GM18951 (cell line): ENCODE results near the gene ZNF627.
A peak's percentile ranks its signal among the peaks of the same experiment; 100 is the strongest.
"Not testable (repeated sequence)": the region's sequence is repeated elsewhere in the genome, so short reads cannot be mapped to it uniquely, and the experiment has no call there.

Experiments used
- POLR2A ChIP-seq: IDR thresholded peaks from 4 replicates; pipeline ENCODE4 v1.6.1; 2011; ENCODE audit warnings: mild to moderate bottlenecking; ENCODE audit not compliant: insufficient read length, insufficient read depth; ENCODE audit errors: extremely low read depth
- in situ Hi-C: fragments of 300-500 bp; cut with MboI; formaldehyde crosslinking; loops from one replicate; pipeline ENCODE4 v1.12.0; 2022; ENCODE audit warnings: low sequenced_read_pairs, mixed read lengths, inconsistent platforms; ENCODE audit not compliant: unreplicated experiment

ZNF627 gene

DNA sequence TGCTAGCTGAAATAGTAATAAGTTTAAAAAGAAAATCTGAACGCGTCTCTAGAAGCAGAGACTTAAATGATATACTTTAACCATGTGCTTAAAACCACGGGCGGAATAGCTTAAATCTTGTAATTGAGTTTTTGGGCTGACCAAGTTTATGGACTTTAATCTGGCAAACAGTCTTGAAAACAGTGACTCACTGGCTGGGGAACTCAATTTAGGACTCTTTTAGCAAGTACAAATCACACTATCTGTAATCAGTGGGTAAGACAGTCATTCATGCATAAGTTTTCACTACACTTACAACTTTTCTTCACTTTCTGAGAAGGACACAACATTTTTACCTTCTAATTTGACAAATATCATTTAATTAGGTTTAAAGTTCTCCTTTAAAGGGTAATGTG is 26.8 kb downstream of the ZNF627 start:
- no peak for TF ChIP-seq POLR2A
- in situ Hi-C loops = no loop called here

DNA sequence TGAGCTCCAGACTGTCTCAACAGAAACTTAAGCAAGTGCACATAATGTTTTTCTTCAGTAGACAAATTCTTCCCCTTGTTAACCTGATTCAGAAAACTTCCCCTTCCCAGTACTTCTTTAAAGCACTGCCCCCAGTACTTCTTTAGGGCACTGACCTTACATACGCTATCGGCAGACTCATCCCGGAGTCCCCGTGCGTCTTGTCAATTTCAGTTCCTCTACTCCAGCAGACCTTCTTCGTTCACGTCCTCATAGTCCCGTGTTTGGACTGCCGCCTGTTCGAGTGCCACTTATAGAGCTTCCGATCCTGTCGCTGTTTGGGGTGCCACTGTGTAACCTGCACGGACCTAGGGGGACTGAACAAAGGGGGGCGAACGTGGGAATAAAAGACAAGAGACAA is 29.0 kb downstream of the ZNF627 start:
- in situ Hi-C loops = no loop called here
- TF ChIP-seq POLR2A = no peak

DNA sequence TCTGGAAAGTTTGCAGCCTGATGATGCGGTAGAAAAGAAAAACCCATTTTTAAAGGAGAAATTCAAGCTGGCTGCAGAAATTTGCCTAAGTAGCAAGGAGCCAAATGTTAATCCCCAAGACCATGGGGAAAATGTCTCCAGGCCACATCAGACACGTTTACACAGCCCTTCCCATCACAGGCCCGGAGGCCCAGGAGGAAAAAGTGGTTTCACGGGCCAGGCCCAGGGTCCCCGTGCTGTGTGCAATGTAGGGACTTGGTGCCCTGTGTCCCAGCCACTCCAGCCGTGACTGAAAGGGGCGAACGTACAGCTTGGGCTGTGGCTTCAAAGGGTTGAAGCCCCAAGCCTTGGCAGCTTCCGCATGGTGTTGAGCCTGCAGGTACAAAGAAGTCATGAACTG is 35.9 kb downstream of the ZNF627 start:
- in situ Hi-C loops = no loop called here
- TF ChIP-seq POLR2A = no peak

DNA sequence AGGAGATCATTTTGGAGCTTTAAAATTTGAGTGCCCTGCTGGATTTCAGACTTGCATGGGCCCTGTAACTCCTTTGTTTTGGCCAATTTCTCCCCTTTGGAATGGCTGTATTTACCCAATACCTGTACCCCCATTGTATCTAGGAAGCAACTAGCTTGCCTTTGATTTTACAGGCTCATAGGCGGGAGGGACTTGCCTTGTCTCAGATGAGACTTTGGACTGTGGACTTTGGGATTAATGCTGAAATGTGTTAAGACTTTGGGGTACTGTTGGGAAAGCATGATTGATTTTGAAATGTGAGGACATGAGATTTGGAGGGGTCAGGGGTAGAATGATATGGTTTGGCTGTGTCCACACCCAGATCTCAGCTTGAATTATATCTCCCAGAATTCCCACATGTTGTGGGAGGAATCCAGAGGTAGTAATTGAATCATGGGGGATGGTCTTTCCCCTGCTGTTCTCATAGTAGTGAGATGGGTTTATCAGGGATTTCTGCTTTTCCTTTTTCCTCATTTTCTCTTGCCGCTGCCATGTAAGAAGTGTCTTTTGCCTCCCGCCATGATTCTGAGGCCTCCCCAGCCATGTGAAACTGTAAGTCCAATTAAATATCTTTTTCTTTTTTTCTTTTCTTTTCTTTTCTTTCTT is 36.9 kb downstream of the ZNF627 start:
- in situ Hi-C loops = not testable (repeated sequence)

DNA sequence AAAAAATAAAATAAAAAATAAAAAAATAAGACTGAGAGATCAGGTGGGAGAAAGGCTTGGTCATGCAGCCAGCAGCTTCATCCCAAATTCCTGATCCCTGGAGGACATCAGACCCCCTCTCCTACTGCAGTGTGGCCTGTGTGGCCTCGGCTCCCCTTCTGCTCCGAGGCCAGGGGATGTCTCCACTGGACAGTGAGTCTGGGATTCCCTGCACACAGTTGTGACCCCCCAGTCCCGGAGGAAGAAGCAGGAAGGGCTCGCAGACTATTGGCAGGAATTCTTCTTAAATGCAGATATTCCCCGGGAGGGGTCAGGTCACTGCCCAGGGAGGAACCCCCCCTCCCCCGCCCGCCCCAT is 41.9 kb downstream of the ZNF627 start:
- no peak for TF ChIP-seq POLR2A
- in situ Hi-C loops = no loop called here

DNA sequence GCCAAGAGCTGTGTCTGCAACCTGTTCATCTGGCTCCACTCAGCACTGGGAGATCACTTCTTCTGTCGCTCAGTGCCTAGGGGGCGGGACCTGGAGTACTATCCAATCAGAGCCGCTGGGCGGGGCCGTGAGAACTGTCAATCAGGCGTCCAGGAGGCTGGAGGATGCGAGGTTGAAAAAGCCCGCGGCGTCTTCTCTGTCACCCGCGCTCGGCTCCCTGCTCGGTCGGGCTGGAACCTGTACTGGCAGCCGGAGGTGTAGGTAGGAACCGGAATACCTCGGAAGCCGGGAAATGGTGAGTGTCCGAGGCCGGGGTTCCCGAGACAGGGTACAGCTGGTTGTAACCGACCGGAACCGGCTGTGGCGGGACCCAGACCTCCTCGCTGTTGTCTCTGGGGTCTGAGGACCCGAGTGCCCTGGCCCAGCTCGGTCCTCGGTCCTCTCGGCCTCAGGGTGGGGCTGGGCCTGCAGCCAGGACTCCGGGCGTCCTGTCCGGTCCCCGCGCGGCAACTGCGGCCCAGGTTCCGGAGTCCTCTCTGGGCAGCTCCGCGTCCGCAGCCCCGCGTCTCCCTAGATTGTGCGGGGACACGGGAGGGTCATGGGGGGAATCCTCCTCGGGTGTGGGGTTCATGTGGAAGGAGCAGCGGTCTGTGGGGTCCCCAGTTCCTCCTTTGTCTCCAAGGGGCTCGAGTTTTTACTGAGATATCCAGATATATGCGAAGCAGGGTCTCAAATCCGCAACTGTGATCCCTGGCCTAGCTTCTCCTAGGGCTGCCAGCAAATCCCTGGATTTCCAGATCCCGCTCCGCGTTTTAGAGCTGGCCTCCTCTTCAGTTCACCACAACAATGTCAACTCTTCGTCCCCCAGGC is 42.6 kb downstream of the ZNF627 start:
- TF ChIP-seq POLR2A = peak; percentile 71
- in situ Hi-C loops = no loop called here

DNA sequence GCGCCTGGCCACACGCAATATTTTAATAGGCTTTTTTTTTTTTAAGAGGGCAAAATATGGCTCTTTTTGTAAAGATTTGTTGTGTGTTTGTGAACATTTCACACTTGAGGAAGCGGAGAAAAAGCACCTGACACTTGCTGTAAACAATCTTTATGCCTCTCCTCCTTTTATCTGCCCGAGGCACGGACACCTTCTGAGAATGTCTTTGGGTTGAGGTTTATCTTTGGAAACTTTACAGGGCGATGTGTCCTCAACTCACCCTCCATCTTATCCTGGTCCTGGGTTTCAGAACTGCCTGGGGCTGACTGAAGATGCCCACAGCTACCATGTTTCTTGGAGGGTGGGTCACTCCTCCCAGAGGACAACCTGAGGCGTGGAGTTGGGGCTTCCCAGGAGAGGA is 44.0 kb downstream of the ZNF627 start:
- in situ Hi-C loops = no loop called here
- TF ChIP-seq POLR2A = no peak

DNA sequence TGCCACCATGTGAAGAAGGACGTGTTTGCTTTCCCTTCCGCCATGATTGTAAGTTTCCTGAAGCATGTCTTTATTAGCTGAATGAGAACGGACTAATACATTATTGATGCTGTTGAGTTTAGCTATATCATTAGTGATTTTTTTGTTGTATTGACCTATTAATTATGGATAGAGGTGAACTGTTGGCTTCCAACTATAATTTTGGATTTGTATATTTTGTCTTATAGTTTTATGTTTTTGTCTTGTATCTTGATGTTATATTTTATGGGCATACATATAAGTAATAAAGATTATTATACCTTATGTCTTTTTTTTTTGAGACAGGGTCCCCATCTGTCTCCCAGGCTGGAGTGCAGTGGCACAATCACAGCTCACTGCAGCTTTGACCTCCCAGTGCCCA is 45.6 kb downstream of the ZNF627 start:
- in situ Hi-C loops = no loop called here
- no peak for TF ChIP-seq POLR2A

DNA sequence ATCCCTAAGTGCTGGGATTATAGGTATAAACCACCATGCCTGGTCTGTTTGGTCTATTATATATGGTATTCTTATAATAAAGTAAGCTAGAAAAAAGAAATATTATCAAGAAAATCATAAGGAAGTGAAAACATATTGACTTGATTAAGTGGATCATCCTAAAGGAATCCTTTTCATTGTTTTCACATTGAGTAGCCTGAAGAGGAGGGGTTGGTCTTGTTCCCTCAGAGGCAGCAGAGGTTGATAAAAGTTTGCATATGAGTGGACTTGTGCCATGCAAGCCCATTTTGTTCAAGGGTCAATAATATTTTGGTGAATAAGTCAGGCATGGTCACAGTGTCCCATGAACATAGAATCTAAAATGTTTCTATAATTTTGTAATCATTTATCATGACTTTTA is 52.7 kb downstream of the ZNF627 start:
- TF ChIP-seq POLR2A = no peak
- in situ Hi-C loops = no loop called here

DNA sequence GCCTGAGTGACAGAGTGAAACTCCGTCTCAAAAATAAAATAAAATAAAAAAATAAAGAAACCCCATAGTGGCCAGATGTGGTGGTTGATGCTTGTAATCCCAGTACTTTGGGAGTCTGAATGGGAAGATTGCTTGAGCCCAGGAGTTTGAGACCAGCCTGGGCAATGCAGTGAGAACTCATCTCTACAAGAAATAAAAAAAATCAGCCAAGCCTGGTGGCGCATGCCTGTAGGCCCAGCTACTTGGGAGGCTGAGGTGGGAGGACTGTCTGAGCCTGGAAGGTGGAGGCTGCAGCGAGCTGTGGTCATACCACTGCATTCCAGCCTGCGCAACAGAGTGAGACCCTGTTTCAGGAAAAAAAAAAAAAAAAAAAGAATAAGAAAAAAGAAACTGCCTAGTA is 53.8 kb downstream of the ZNF627 start:
- TF ChIP-seq POLR2A = no peak
- in situ Hi-C loops = no loop called here

DNA sequence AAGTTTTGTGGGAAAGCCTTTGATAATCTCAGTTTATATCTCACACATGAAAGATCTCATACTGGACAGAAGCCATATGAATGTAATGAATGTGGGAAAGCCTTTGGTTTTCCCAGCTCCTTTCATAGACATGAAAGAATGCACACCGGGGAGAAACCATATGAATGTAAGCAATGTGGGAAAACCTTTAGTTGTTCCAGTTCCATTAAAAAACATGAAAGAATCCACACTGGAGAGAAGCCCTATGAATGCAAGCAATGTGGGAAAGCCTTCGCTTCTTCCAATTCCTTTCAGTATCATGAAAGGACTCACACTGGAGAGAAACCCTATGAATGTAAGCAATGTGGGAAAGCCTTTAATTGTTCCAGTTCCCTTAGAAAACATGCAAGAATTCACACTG is 54.8 kb downstream of the ZNF627 start:
- TF ChIP-seq POLR2A = no peak
- in situ Hi-C loops = no loop called here

DNA sequence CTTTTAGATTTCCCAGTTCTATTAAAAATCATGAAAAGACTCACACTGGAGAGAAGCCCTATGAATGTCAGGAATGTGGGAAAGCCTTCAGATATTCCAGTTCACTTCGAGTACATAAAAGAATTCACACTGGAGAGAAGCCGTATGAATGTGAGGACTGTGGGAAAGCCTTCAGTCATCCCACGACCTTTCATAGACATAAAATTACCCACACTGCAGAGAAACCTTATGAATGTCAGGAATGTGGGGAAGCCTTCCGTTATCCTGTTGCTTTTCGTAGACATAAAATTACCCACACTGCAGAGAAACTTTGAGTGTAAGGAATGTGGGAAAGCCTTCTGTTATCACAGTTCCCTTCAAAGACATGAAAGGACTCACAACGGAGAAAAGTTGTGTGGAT is 55.2 kb downstream of the ZNF627 start:
- in situ Hi-C loops = no loop called here
- TF ChIP-seq POLR2A = no peak

DNA sequence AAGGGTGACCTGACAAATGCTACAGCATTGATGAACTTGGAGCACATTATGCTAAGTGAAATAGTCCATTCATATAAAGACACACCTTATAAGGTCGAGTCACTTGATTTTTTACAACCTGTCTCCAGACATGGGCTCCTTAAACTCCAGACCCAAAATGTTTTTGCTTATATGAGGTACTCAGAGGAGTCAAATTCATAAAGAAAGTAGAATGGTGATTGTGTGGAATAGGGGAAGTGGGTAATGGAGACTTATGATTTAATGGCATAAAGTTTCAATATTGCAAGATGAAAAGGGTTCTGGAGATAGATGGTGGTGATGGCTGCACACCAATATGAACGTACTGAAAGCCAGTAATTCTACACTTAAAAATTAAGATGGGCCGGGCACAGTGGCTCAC is 59.3 kb downstream of the ZNF627 start:
- in situ Hi-C loops = no loop called here
- TF ChIP-seq POLR2A = no peak

DNA sequence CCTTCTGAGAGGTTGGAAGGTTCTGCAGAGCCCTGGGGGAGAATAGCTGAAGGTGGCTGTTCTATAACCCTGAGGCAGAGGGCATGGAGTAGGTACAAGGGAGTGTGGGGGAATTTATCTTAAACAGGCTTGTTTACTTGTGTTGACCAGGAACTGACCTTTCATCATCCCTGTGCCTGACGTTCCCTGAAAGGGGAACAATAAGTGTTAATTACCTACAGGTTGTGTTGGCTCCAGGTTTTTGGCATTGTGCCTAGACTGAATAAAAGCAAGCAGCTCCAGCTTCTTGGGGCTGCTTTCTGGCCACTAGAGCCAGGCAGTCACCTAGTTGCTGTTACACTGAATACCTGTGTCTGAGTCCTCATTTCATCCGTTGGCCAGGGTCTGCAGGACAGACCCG is 60.0 kb downstream of the ZNF627 start:
- TF ChIP-seq POLR2A = no peak
- in situ Hi-C loops = no loop called here
